AG10803 (cell line): Measurements from ENCODE around the gene ACOT11.

Experiments used
- DNase-seq: peaks from one replicate; pipeline ENCODE4 v3.0.0; 2010; ENCODE audit warnings: low read depth
- H3K4me3 ChIP-seq: 2 replicates; pipeline ENCODE4 v1.5.1; 2011; ENCODE audit warnings: mild to moderate bottlenecking, low read length, control low read depth
- CTCF ChIP-seq: conservative IDR thresholded peaks from 2 replicates; pipeline ENCODE4 v1.5.1; 2011; ENCODE audit warnings: mild to moderate bottlenecking, low read length, control low read depth, inconsistent platforms

The ACOT11 gene

GRCh38 chr1:54640863-54641836 lies 93.1 kb downstream of the ACOT11 start, which contains the start of gene MROH7:
TSS of gene MROH7 (plus strand) at chr1:54641786. CDS start at chr1:54652927, 11,141 bp downstream.
- no peak for TF ChIP-seq CTCF
- no peak within 1 kb of the TSS for H3K4me3 ChIP-seq
- DNase-seq: no peak

DNA sequence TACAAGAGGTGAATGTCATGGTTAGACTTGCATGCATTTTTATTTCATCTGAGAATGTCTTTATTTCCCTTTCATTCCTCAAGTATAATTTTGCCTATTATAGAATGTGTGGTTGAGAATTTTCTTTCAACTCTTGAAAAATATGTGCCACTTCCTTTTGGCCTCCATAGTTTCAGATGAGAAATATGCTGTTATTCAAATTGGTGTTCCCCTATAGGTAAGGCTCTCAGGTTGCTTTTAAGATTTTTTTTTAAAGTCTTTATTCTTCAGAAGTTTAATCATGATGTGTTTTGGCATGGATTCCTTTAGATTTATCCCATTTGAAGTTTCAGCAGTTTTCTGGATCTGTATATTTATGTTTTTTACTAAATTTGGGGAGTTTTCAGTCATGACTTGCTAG lies 95.7 kb downstream of the ACOT11 start:
- no peak for DNase-seq
- H3K4me3 ChIP-seq: no peak overlapping the region
- TF ChIP-seq CTCF: no peak

DNA sequence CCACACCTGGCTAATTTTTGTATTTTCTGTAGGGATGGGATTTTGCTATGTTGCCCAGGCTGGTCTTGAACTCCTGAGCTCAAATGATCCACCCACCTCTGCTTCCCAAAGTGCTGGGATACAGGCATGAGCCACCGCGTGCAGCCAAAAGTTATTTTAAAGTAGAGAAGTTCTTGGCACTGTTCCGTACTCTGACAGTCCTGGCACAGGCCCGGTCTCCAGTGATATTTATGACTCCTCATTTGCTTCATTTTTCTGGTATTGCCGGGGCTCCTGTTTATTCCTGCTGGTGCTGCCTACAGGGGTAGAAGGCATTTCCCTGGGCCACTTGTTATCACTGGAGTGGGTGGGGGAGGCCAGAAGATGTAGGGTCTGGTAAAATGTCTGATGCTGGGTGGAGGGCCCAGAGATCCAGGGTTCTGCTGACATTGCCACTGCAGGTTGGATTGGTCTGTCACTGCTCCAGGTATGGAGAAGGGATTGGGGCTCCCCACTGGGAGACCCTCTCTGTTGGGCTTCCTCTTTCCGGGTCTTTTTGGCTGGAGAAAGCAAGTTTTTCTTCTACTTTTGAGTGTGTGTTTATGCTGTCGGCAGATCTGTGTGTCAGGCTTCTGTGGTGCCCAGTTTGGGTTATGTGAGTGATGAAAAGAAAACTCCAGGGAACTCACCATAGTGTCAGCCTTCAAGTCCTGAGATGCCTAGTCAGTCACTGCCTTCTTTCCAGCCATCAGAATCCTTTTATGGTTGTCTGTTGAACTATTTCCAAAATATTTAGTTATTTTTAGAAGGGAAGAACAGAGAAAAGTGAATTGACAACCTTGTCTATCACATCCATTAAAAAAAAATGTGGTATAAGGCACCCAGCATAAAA lies 98.0 kb downstream of the ACOT11 start:
- no peak overlapping the region for H3K4me3 ChIP-seq
- DNase-seq: no peak
- no peak for TF ChIP-seq CTCF

GRCh38 chr1:54649130-54649898 lies 101.3 kb downstream of the ACOT11 start:
- H3K4me3 ChIP-seq: no peak overlapping the region
- DNase-seq: no peak

GRCh38 chr1:54649921-54650320 lies 101.9 kb downstream of the ACOT11 start:
- no peak for TF ChIP-seq CTCF
- DNase-seq: no peak

More at GRCh38 chr1:54649130-54649898, 101.3 kb downstream of the ACOT11 start:
- TF ChIP-seq CTCF: no peak

GRCh38 chr1:54650417-54650816 lies 102.4 kb downstream of the ACOT11 start:
- DNase-seq: no peak
- no peak for TF ChIP-seq CTCF
- no peak overlapping the region for H3K4me3 ChIP-seq

More at GRCh38 chr1:54649921-54650320, 101.9 kb downstream of the ACOT11 start:
- no peak overlapping the region for H3K4me3 ChIP-seq
